HG02763 (cell line): ENCODE measurements around the gene LRRC3B.

ENCODE experiments used
- ATAC-seq: cut with Tn5 transposase; IDR thresholded peaks from one replicate; pipeline ENCODE4 v1.9.1; 2021; ENCODE audit warnings: mild to moderate bottlenecking, moderate library complexity; ENCODE audit not compliant: unreplicated experiment

LRRC3B gene

DNA sequence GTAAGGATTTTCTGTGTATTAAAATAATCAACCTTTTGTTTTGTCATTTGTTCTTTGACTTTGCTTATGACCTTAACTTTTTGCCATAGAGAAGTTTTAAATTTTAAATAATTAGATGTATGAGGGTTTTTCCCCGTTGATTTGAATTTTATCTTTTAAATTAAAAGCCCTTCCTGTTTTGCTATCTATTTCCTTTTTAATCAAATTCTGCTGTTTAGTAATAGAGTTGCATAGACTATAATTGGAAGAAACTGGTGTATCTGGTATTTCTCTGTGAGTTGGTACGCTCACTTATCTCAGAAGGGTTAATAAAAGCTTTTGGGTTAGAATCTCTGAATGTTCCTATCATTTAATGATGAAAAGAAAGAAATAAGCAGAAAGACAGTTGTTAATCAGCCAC lies 82.2 kb downstream of the LRRC3B start:
- no peak for ATAC-seq

DNA sequence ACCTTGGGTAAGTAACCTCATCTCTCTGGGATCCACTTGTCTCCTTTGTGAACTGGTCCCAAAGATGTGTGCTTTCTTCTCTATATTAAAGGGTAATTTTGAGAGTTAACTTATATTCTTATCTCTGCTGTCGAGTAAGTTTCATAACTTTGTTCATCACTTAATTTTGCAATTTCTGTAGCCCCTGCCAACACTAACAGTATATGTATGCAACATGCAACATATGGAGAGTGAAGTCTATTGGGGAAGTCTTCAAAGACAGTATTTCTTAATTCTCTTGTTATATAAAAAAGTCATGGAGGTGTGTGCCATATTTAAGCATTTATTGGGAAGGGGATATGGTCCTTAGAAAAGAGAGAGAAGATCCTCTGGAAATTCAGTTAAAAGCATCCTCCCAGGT lies 85.9 kb downstream of the LRRC3B start:
- no peak for ATAC-seq

DNA sequence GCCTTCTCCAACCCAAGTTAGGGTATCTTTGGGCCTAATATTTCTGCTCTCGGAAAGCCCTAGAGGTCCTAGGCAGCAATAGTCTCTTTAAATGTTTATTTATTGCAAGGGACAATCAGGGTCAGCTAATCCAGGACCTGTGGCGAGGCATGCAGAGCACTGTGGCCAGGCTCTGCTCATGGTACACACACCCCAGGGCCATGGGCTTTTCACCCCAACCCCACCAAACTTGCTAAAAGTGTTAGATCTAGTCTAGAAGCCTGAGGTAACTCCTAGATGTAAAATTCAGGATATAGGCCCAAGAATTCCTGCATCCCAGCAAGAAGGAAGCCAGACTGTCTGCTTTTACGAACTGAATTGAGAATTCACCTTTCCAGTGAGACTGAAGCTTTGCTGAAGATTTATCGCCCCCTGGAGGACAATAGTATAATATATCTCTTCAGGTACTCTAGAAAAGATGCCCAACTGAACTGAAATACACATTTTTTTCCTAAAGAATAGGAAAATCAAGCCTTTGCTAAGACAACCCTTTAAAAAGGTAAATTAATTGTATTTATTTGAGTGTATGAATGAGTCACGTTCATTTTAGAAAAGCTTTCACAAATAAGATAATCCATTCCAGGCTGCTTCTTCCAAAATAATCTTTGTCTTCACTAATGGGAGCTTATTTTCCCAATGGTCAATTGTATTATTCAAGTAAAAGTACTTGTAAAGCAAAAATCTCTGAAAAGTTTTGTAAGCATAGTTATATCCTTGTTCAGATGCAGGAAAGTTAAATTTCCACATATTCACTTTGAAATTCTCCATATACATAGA lies 89.8 kb downstream of the LRRC3B start:
- ATAC-seq, result peak; percentile 77

DNA sequence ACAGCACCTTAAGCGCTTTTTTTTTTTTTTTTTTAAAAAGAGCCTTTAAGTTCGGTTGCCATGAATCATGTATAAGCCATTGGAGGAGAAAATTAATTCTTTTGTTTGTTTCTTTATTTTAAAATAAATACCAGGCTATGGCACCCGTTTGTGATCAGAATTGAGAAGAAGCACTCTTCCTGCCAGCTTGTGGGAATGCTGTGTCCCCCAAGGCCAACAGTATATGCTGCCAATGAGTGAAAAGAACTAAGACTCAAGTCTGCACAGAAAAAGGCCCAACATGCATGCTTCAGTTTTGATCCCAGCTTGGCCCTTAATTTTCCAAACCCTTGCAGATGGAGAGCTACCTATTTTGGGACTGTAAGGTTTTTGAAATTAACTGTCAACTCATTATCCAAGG lies 90.5 kb downstream of the LRRC3B start:
- no peak for ATAC-seq

DNA sequence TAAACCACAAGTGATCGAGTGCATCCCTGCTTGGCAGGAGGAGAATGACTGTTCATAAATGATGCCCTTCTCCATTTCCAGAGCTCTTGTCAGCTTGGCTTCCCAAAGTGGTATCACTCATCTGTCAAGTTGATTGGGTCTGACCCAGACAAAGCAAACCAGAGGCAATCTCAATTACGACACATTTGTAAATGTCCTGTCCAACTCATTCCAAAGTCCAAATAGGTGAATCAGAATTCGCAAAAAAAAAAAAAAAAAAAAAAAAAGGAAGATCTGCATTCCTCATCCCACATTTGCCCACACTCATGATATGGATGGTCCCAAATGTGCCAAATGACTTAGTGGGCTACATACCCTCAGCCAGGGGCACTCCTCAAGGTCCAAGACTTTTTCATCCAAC lies 91.9 kb downstream of the LRRC3B start:
- ATAC-seq, result no peak

DNA sequence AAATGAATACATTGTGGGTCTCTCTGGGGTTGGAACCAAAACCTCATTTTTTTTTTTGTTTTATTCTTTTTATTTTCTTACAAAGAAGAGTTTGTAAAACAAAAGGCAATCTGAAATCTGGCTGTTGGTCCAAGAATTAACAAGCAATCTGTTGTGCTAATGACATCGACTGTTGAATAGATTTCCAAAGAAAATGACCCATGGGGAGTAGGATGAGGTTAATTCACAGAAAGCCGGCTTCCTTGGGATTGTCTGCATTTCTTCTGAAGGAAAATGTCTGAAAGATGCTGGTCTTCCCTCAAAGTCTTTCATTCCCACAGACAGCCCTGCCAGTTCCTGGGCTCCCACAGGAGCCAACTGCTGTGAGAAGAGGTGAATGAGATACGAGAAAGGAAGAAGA lies 92.9 kb downstream of the LRRC3B start:
- no peak for ATAC-seq

DNA sequence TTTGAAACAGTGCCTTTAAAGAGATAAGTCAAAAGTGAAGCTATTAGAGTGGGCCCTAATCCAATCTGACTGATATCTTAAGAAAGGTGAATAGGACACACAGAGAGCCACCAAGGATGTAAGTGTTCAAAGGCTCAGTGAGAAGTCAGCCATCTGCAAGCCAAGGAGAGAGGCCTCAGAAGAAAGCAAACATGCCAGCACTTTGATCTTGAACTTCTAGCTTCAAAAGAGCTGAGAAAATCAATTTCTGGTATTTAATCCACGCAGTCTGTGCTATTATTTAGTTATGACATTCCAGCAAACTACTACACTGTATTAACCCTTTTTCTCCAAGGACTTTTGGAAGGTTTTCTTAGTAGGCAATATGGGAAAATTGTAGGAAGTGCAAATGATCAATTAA lies 95.7 kb downstream of the LRRC3B start:
- no peak for ATAC-seq

DNA sequence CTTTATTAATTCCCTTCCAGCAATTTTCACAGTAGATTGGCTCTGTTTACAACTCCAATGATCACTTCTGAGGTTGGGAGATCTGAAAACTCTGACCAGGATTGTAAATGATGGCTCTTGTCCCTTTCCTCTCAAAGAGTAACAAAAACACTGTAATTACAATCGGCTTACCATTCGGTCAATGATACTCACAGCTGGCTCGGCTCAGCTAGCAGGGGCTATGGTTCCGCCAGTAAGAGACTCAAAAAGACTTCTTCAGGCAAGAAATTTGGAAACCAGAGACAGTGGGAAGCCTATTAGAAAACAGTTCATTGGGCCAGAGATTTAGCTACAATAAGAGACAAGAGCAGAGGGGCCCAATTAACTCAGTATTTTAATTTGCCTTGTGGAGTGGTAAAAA lies 96.6 kb downstream of the LRRC3B start:
- ATAC-seq, result no peak

DNA sequence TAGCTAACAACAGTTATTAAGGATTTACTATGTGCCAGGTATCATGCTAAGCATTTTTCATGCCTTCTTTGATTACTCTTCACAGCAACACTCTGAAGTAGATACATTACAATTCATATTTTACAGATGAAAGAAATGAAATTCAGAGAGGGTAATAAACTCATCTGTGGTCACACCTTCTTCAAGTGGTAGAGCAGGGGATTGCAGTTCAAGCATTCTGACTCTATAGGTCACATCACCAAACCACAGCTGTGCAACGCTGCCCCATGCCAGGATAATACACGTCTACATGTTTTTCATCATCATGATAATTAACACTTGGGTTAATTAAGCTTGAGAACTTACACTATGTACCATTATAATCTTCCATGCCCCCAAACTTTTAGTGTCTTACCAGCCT lies 98.5 kb downstream of the LRRC3B start:
- no peak for ATAC-seq

DNA sequence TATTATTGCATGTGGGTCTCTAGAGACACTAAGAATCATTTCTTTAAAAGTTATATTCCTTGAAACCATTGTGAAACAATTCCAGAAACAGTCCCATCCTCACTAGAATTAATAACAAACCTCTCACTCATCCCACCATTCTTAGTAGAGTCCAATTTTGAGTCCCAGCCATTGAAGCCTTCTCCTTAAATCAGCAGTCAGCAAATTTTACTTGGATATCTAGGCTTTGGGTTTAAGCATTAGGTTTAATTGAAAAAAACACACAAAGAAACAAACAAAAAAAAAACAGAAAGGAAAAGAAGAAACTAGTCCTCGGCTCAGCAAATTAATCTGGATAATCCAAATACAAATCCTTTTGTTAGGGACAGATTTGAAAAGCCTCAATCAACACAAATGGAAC lies 109.3 kb downstream of the LRRC3B start:
- ATAC-seq, result no peak

DNA sequence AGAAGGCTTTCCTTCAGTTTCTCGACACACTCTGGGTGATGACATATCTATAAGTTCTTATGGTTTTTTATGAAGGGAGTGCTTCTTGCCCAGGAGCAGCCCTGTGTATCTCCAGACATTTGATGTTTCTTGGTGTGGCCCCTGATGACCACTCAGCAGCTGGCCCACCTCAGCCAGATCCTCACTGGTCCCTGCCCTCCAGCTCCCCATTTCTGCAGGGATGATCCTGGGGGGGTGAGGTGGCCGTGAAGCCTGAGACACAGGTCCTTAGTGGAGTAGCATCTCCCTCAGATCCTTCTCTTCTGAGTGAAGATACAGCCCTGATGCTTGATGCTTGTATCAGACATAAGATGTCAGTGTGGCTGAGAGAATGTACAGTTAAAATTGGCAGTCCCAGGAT lies 127.7 kb downstream of the LRRC3B start:
- ATAC-seq, result no peak

DNA sequence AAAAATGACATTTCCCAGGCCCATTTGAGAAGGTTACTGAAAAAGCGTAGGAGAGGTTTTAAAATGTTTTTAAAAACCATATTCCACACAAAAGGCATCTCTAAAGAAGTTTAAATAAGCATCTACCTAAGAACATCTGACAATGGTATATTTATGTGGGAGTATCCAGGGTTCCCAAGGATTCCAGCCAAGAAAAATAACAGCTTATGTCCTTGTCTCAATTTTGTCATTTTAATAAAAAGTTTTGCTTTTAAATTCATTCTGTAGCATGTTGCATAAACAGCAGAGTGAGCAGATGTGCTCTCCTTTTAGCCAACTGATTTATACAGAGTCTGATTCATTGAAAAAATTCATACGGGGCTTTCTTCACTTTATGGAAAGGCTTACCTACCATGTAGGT lies 129.9 kb downstream of the LRRC3B start:
- ATAC-seq, result no peak

DNA sequence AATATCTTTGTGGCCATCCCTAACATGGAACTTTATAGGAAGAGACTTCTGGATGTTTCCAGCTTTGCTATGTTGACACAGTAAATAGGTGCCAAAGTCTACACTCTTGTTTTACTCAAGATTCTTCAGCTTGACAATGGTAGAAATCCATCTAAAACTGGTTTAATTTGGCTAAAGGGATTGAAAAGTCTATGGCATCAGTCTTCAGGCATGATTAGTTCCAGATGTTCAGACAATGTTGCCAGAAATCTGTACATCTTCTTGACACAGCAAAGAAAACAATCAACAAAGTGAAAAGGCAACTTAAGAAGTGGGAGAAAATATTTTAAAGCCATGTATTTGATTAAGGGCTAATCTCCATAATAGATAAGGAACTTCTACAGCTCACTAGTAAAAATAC lies 130.5 kb downstream of the LRRC3B start:
- ATAC-seq, result no peak

DNA sequence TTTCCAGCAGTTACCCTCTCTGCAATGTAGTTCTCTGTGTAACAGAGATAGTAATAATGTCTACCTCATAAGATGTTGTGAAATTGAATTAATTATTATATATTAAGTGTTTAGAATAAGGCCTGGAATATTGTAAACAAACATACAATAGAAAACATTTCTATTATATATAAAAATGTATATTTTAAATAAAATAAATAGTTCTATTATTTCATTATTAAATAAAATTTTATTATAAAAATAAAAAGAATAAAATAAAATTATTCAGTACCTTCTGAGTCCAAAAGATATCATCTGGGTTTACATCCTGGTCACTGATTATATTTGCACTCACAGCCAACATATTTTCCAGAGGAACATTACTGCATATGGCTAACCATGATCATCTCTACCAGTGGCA lies 135.4 kb downstream of the LRRC3B start:
- ATAC-seq, result no peak
